HG02852 (cell line): ENCODE measurements around the gene MEX3A.
A peak's percentile ranks its signal among the peaks of the same experiment; 100 is the strongest.
"Not testable (repeated sequence)": the region's sequence is repeated elsewhere in the genome, so short reads cannot be mapped to it uniquely, and the experiment has no call there.

Experiments
- ATAC-seq: cut with Tn5 transposase; IDR thresholded peaks from one replicate; pipeline ENCODE4 v1.9.1; 2021; ENCODE audit warnings: mild to moderate bottlenecking, moderate library complexity; ENCODE audit not compliant: unreplicated experiment

The MEX3A gene

GRCh38 chr1:156062189-156062588 is 20.1 kb downstream of the MEX3A start:
- no peak for ATAC-seq

DNA sequence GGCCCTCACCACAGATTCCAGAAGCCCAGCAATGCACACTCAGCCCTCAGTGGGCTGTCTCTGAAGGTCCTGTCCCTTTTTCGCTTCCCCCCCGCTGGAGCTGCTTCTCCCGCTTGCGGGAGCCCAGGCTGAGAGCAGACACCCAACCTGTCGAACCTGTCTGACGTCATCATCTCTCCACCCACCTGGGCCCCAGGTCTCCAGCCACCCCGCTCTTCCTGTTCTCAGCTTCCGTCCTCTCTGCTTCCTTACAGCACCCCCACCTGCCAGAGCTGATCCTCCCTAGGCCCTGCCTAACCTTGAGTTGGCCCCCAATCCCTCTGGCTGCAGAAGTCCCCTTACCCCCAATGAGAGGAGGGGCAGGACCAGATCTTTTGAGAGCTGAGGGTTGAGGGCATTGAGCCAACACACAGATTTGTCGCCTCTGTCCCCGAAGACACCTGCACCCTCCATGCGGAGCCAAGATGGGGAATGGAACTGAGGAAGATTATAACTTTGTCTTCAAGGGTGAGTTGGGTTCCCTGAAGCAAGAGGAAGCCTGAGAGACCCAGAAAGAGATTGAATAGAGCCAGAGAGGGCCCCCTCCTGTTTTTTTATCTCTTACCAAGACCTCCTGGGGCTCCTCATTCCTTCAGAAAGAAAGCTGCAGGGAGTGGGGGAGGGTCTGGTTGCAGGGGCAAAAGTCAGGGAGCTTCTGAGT is 21.2 kb downstream of the MEX3A start, which contains the start of gene RAB25:
Gene RAB25, plus strand, starts transcription at position 224 of the 700 bp plus-strand sequence. Its CDS starts 241 bp downstream, at position 465.
- ATAC-seq = no peak

DNA sequence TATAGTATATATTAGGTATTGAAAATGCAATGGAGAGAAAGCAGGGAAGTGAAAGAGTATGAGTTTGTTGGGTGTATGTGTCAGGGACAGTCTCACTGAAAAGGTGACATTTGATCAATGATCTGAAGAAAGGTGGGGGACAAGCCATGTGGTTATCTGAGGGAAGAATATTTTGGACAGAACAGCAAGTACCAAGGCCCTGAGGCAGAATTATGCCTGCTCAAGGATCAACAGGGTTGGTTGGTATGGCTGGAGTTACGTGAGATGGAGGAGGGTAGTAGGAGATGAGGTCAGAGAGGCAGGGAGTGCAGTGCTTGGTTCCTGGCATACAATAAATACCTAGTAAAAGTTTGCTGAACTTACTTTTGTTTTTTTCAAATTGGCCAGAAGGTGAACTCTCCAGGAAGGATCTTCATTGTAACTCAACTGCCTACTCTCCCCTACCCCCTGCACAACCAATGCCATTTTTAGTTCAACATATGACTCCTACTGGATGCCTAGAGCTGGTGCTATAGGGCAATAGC is 25.9 kb downstream of the MEX3A start:
- ATAC-seq = no peak

- ATAC-seq = no peak
Measured at GRCh38 chr1:156055281-156056048, 26.8 kb downstream of the MEX3A start.

DNA sequence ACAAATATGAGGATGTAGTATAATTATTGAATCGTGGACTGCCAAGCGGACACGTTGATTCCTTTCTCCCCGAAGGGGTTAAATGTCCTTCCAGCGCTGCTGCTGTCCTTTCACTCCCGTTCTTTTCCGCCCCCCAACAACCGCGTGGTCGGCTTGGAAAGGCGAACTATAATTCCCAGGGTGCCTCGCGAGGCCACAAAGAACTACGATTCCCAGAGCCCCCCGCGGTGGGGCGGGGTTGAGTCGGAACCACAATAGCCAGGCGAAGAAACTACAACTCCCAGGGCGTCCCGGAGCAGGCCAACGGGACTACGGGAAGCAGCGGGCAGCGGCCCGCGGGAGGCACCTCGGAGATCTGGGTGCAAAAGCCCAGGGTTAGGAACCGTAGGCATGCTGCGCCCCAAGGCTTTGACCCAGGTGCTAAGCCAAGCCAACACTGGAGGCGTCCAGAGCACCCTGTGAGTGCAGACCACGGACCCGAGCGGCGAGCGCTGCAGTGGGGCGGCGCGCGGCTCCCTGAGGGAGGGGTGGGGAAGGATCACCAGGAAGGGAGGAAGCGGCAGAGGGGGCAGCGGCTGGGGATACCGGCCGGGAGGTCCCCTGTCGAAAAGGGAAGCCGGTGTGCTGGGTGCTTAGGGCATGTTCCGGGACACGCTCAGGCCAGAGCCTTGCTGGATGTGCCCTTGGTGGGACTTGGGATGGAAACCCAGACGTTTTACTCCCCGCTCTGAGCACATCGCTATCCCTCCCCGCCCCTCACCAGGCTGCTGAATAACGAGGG is 27.6 kb downstream of the MEX3A start, which contains the start of gene LAMTOR2:
Gene LAMTOR2, plus strand, starts transcription at position 283 of the 781 bp plus-strand sequence. Its CDS starts 108 bp downstream, at position 391.
- peak; percentile 73 for ATAC-seq

- peak; percentile 46 for ATAC-seq
Measured at GRCh38 chr1:156053768-156054499, 28.3 kb downstream of the MEX3A start, which contains the start of gene UBQLN4. TSS of gene UBQLN4 (minus strand) at chr1:156053798. CDS start at chr1:156053701, 97 bp downstream.

- ATAC-seq = no peak
Measured at GRCh38 chr1:156052862-156053767, 29.1 kb downstream of the MEX3A start.

- ATAC-seq = no peak
Measured at GRCh38 chr1:156051011-156051725, 31.1 kb downstream of the MEX3A start.

DNA sequence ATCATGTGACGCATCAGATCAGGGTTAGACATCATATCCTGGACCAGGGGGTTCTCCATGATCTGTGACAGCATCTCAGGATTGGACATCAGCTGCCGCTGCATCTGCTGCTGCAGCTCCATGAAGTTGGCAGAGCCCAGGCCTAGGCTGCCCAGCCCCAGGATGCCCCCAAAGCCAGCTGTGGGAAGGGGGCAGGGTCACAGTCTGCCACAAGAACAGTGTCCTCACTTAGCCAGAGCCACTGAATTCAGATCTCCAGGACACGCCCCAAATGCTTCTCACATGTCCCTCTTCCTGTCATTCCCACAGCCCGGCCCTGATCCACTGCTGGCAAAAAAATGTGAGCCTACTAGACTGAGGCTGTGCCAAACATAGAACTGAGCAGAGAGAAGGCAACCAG is 31.9 kb downstream of the MEX3A start:
- no peak for ATAC-seq

- ATAC-seq = no peak
Measured at GRCh38 chr1:156048663-156049258, 33.5 kb downstream of the MEX3A start.

DNA sequence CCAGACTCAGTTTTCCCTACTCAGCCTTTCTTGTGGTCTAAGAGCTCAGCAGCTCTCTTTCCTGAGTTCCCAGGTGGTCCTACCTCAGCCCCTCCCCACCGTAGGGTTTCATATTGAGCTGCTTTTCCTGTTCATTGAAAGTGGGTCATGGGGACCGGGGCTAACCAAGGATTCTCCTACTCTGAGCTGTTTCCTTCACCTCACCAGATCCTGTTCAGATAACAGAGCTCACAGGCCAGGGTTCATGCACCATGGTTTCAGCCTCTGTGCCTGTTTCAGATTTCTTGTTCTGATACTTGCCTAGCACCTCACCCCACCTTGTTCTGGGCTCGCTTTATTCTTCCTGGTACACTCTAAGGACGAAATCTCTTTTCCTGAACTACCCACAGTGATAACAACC is 37.2 kb downstream of the MEX3A start:
- no peak for ATAC-seq

GRCh38 chr1:156042828-156043227 is 39.4 kb downstream of the MEX3A start:
- ATAC-seq = no peak

DNA sequence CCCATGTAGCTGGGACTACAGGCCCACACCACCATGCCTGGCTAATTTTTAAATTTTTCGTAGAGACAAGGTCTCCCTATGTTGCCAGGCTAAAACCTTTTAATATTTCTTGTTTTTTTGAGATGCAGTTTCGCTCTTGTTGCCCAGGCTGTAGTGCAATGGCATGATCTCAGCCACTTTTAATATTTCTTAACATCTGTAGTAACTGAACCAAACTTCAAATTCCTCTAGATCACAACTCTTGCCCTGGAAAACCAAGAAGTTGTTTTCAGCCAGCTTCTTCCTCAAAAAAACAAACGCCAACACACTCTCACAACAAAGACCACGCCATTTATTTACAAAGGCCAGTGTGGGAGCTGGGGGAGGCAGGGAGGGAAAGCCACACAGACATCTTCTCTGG is 47.3 kb downstream of the MEX3A start:
- ATAC-seq = not testable (repeated sequence)

DNA sequence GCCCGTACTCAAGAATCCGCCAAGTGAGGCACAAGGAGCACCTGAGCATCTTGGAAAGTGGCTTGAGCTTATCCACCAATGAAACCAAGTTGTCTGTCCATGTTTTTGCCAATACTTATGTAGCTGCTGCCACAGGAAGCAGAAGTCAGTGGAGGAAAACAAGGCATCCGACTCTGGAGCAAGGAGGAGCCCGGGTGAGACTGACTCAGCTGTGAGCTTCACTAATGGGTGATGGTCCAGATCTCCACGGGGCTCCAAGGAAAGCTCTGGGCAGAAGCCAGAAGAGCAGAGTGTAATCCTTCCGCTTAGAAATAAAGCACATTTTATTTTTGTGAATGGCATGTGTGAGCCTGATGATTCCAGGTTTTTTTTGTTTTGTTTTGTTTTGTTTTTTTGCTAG is 49.3 kb downstream of the MEX3A start:
- ATAC-seq = no peak

DNA sequence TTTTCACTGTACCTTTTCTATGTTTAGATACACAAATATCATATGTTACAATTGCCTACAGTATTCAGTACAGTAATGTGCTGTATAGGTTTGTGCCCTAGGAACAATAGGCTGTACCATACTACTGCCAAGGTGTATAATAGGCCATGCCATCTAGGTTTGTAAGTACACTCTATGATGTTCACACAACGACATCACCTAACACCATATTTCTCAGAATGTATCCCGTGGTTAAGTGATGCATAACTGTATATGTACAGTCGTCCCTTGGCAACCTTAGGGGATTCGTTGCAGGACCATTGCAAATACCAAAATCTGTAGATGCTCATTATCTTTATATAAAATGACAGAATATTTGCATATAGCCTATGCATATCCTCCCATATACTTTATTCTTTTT is 55.7 kb downstream of the MEX3A start:
- no peak for ATAC-seq

DNA sequence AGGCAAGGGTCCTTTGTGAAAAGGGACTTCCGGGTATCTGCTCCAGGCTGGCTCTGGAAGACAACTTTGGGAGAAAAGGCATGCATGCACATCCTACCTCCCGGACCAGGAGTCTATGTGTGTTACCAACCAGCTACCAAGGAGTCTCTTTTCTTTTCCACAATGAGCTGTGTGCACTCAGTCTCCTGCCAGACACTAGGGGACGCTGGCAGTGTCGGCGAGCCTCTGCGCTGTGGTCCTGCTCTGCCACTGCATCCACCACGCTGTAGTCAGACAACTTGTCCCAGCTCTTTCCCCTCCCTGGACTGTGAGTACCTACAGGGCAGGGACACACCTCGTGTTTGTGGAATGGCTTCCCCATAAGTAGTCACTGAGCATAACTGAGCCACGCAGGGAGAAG is 56.4 kb downstream of the MEX3A start:
- no peak for ATAC-seq

GRCh38 chr1:156024801-156025200 is 57.5 kb downstream of the MEX3A start:
- ATAC-seq = no peak
